Measurements from ENCODE around the gene P2RX3. TPM values are rescaled to one million over a fixed set of nuclear protein-coding genes. Genes with fewer than 3 reads are reported as not detected.

P2RX3 gene
- total RNA-seq, 4 donors from 2014 or later, result not detected

GRCh38 chr11:57405271-57405860, 67.2 kb downstream of the P2RX3 start:
- TF ChIP-seq POLR2A (IDR thresholded peaks at IDR 0.05) (no peak), CTCF (IDR thresholded peaks at IDR 0.05 in 4 of 5, conservative IDR thresholded peaks at IDR 0.05 in 1 of 5) (no peak)
- H3K27me3 ChIP-seq, result peaks cover 0 to 2% (median 0%) of the 10 kb centered on the region in 3 donors
- peaks cover 0 to 11% of the 10 kb centered on the region in 2 donors for H3K36me3 ChIP-seq
- H3K27ac ChIP-seq, result peak overlapping the region in 3 of 4 donors; percentile 47 to 59 (median 57)
- intact Hi-C loops (cut with DNase I; ENCODE audit: low total_unique reads) (no loop called here), in situ Hi-C loops (cut with MboI; ENCODE audit: low sequenced_read_pairs in 4 of 4) (no loop called here)
- ATAC-seq, result no peak
- H3K4me3 ChIP-seq, result no peak overlapping the region
- no peaks in the 10 kb centered on the region for H3K9me3 ChIP-seq
- DNase-seq, result no peak
- peaks cover 9 to 22% of the 10 kb centered on the region in 2 donors for H3K4me1 ChIP-seq

- ATAC-seq (peak; percentile 44), DNase-seq (no peak)
- H3K27ac ChIP-seq, result peak overlapping the region; percentile 46 to 59 (median 52)
- H3K4me3 ChIP-seq, result no peak overlapping the region
- H3K27me3 ChIP-seq, result peaks cover 0 to 2% (median 0%) of the 10 kb centered on the region in 3 donors
- H3K36me3 ChIP-seq, result peaks cover 0 to 11% of the 10 kb centered on the region in 2 donors
- TF ChIP-seq POLR2A (IDR thresholded peaks at IDR 0.05), result no peak
- TF ChIP-seq CTCF (IDR thresholded peaks at IDR 0.05 in 4 of 5, conservative IDR thresholded peaks at IDR 0.05 in 1 of 5), result no peak
- peaks cover 9 to 22% of the 10 kb centered on the region in 2 donors for H3K4me1 ChIP-seq
- intact Hi-C loops (cut with DNase I; ENCODE audit: low total_unique reads) (no loop called here), in situ Hi-C loops (cut with MboI; ENCODE audit: low sequenced_read_pairs in 4 of 4) (no loop called here)
- no peaks in the 10 kb centered on the region for H3K9me3 ChIP-seq
Measured at GRCh38 chr11:57406337-57406904, 68.3 kb downstream of the P2RX3 start.

GRCh38 chr11:57407010-57407920, 69.1 kb downstream of the P2RX3 start:
- Histone ChIP-seq H3K4me3 (no peak overlapping the region), H3K4me1 (peaks cover 9 to 22% of the 10 kb centered on the region in 2 donors), H3K27ac (peak overlapping the region; percentile 46 to 59 (median 52)), H3K27me3 (no peaks in the 10 kb centered on the region), H3K9me3 (no peaks in the 10 kb centered on the region), H3K36me3 (peaks cover 0 to 11% of the 10 kb centered on the region in 2 donors)
- no peak for TF ChIP-seq POLR2A (IDR thresholded peaks at IDR 0.05)
- no peak for TF ChIP-seq CTCF (IDR thresholded peaks at IDR 0.05 in 4 of 5, conservative IDR thresholded peaks at IDR 0.05 in 1 of 5)
- in situ Hi-C loops (cut with MboI; ENCODE audit: low sequenced_read_pairs in 4 of 4), result no loop called here
- no peak for DNase-seq
- intact Hi-C loops (cut with DNase I; ENCODE audit: low total_unique reads), result no loop called here
- peak; percentile 38 to 44 for ATAC-seq

GRCh38 chr11:57407941-57408475, 69.9 kb downstream of the P2RX3 start:
- no peak for DNase-seq
- Histone ChIP-seq H3K27ac (peak overlapping the region in 3 of 4 donors; percentile 47 to 59 (median 57)), H3K27me3 (no peaks in the 10 kb centered on the region), H3K4me1 (peaks cover 9 to 24% of the 10 kb centered on the region in 2 donors), H3K4me3 (no peak overlapping the region), H3K9me3 (no peaks in the 10 kb centered on the region), H3K36me3 (peaks cover 0 to 11% of the 10 kb centered on the region in 2 donors)
- in situ Hi-C loops (cut with MboI; ENCODE audit: low sequenced_read_pairs in 4 of 4) (no loop called here), intact Hi-C loops (cut with DNase I; ENCODE audit: low total_unique reads) (no loop called here)
- ATAC-seq, result no peak
- no peak for TF ChIP-seq POLR2A (IDR thresholded peaks at IDR 0.05)
- TF ChIP-seq CTCF (IDR thresholded peaks at IDR 0.05 in 4 of 5, conservative IDR thresholded peaks at IDR 0.05 in 1 of 5), result no peak

Measured in gastrocnemius medialis (tissue), 4 donors.